Activated CD4-positive, alpha-beta T cell treated with anti-CD3 and anti-CD28 coated beads for 48 hours (primary cell): Measurements from ENCODE around the gene COG6.
A peak's percentile ranks its signal among the peaks of the same experiment; 100 is the strongest.

Experiments used
- DNase-seq: peaks from one replicate; pipeline ENCODE4 v3.0.0-alpha.2; 2020

COG6 gene

GRCh38 chr13:39682788-39683187, 27.3 kb downstream of the COG6 start:
- no peak for DNase-seq

GRCh38 chr13:39684531-39685137, 29.2 kb downstream of the COG6 start:
- DNase-seq, result no peak

GRCh38 chr13:39685652-39686051, 30.2 kb downstream of the COG6 start:
- no peak for DNase-seq

- DNase-seq, result no peak
Observed at GRCh38 chr13:39688278-39688677, 32.8 kb downstream of the COG6 start.

- no peak for DNase-seq
Observed at GRCh38 chr13:39688699-39689405, 33.4 kb downstream of the COG6 start.

- DNase-seq, result no peak
Observed at GRCh38 chr13:39692660-39693438, 37.4 kb downstream of the COG6 start.

GRCh38 chr13:39699274-39699673, 43.8 kb downstream of the COG6 start:
- DNase-seq, result no peak

- no peak for DNase-seq
Observed at GRCh38 chr13:39712626-39713025, 57.2 kb downstream of the COG6 start.

GRCh38 chr13:39729156-39729555, 73.7 kb downstream of the COG6 start:
- no peak for DNase-seq

- DNase-seq, result no peak
Observed at GRCh38 chr13:39734952-39735351, 79.5 kb downstream of the COG6 start.

GRCh38 chr13:39737047-39737446, 81.6 kb downstream of the COG6 start:
- no peak for DNase-seq

GRCh38 chr13:39740761-39741160, 85.3 kb downstream of the COG6 start:
- no peak for DNase-seq

- no peak for DNase-seq
Observed at GRCh38 chr13:39748961-39749360, 93.5 kb downstream of the COG6 start.

GRCh38 chr13:39749528-39749927, 94.1 kb downstream of the COG6 start:
- no peak for DNase-seq

GRCh38 chr13:39751805-39752204, 96.3 kb downstream of the COG6 start:
- no peak for DNase-seq

GRCh38 chr13:39760521-39760920, 105.1 kb downstream of the COG6 start:
- DNase-seq, result no peak

GRCh38 chr13:39765801-39766463, 110.5 kb downstream of the COG6 start:
- peak; percentile 50 for DNase-seq

- no peak for DNase-seq
Observed at GRCh38 chr13:39766464-39767158, 111.1 kb downstream of the COG6 start.

GRCh38 chr13:39767791-39768517, 112.5 kb downstream of the COG6 start:
- no peak for DNase-seq

- DNase-seq, result no peak
Observed at GRCh38 chr13:39768962-39769361, 113.5 kb downstream of the COG6 start.

GRCh38 chr13:39770221-39771090, 115.0 kb downstream of the COG6 start:
- DNase-seq, result no peak
